Activated CD4-positive, alpha-beta T cell treated with anti-CD3 and anti-CD28 coated beads, Interleukin-2, amount 10 ng/mL, durations not matched to agents 24 days and 14 days (primary cell): Measurements from ENCODE around the gene SEMA3F. TPM values are rescaled to one million over a fixed set of nuclear protein-coding genes. Genes with fewer than 3 reads are reported as not detected.
A peak's percentile ranks its signal among the peaks of the same experiment; 100 is the strongest.

Experiments
- DNase-seq: peaks from one replicate; pipeline ENCODE4 v3.0.0; 2022
- H3K27ac Mint-ChIP-seq: one replicate; pipeline ENCODE4 v1.8.0; 2022; ENCODE audit warnings: mild to moderate bottlenecking, mixed read lengths
- H3K27me3 Mint-ChIP-seq: one replicate; pipeline ENCODE4 v1.8.0; 2022; ENCODE audit warnings: mixed read lengths
- H3K36me3 Mint-ChIP-seq: one replicate; pipeline ENCODE4 v1.8.0; 2022; ENCODE audit warnings: low read depth, mild to moderate bottlenecking, mixed read lengths
- H3K4me1 Mint-ChIP-seq: one replicate; pipeline ENCODE4 v1.8.0; 2021; ENCODE audit warnings: mixed read lengths
- H3K4me3 Mint-ChIP-seq: one replicate; pipeline ENCODE4 v1.8.0; 2022; ENCODE audit warnings: mild to moderate bottlenecking, moderate library complexity, mixed read lengths
- H3K9me3 Mint-ChIP-seq: one replicate; pipeline ENCODE4 v1.8.0; 2021; ENCODE audit warnings: mixed read lengths
- intact Hi-C: fragments of 100-400 bp; cut with micrococcal nuclease; formaldehyde crosslinking; loops from one replicate; pipeline ENCODE4 v1.15.1; 2023
- total RNA-seq: library from RNA; stranded (reverse); gene quantifications from 2 replicates; pipeline ENCODE4 v1.2.3, GENCODE V29; 2022

Gene SEMA3F
- total RNA-seq, 1 donor from 2014 or later: 0.14 TPM

GRCh38 chr3:50231581-50231980 is 76.5 kb downstream of the SEMA3F start:
- H3K9me3 Mint-ChIP-seq: no peaks in the 10 kb centered on the region
- peaks cover 29% of the 10 kb centered on the region for H3K4me1 Mint-ChIP-seq
- H3K4me3 Mint-ChIP-seq: no peak overlapping the region
- H3K27me3 Mint-ChIP-seq: no peaks in the 10 kb centered on the region
- peaks cover 2% of the 10 kb centered on the region for H3K36me3 Mint-ChIP-seq
- intact Hi-C loops: no loop called here
- no peak for DNase-seq
- H3K27ac Mint-ChIP-seq: no peak overlapping the region

- Mint-ChIP-seq H3K4me3 (no peak overlapping the region), H3K9me3 (no peaks in the 10 kb centered on the region), H3K36me3 (peaks cover 8% of the 10 kb centered on the region), H3K27me3 (no peaks in the 10 kb centered on the region), H3K27ac (no peak overlapping the region), H3K4me1 (peaks cover 24% of the 10 kb centered on the region)
- DNase-seq: no peak
- intact Hi-C loops: no loop called here
Measured at GRCh38 chr3:50232303-50232702, 77.2 kb downstream of the SEMA3F start.

GRCh38 chr3:50233176-50233575 is 78.1 kb downstream of the SEMA3F start:
- H3K4me1 Mint-ChIP-seq: peaks cover 21% of the 10 kb centered on the region
- DNase-seq: no peak
- no peaks in the 10 kb centered on the region for H3K9me3 Mint-ChIP-seq
- no peak overlapping the region for H3K27ac Mint-ChIP-seq
- H3K36me3 Mint-ChIP-seq: peaks cover 8% of the 10 kb centered on the region
- intact Hi-C loops: no loop called here
- peak overlapping the region; percentile 8 for H3K4me3 Mint-ChIP-seq
- H3K27me3 Mint-ChIP-seq: no peaks in the 10 kb centered on the region

GRCh38 chr3:50235716-50236483 is 80.8 kb downstream of the SEMA3F start, which contains the start of gene GNAI2:
Gene GNAI2, plus strand, starts transcription at chr3:50236204. Its CDS starts 132 bp downstream, at chr3:50236336.
- Mint-ChIP-seq H3K4me3 (peak within 1 kb of the TSS; percentile 99), H3K4me1 (peaks cover 31% of the 10 kb centered on the region), H3K27ac (peak within 1 kb of the TSS; percentile 94), H3K27me3 (no peaks in the 10 kb centered on the region), H3K9me3 (no peaks in the 10 kb centered on the region), H3K36me3 (peaks cover 21% of the 10 kb centered on the region)
- intact Hi-C loops: loop anchor here (1.0 to 5.0 kb wide), 7 partner anchors 9 to 1519 kb away; partner anchors contain the start of genes C3orf18, CISH, HEMK1 and IP6K1
- peak; percentile 100 for DNase-seq

GRCh38 chr3:50236484-50237132 is 81.5 kb downstream of the SEMA3F start:
- Mint-ChIP-seq H3K9me3 (no peaks in the 10 kb centered on the region), H3K4me1 (peaks cover 35% of the 10 kb centered on the region), H3K27ac (peak overlapping the region; percentile 94), H3K36me3 (peaks cover 24% of the 10 kb centered on the region), H3K27me3 (no peaks in the 10 kb centered on the region), H3K4me3 (peak overlapping the region; percentile 99)
- intact Hi-C loops: loop anchor here (2.0 to 5.0 kb wide), 6 partner anchors 101 to 1519 kb away; partner anchors contain the start of genes C3orf18, CISH, HEMK1 and IP6K1
- DNase-seq: no peak

- peak; percentile 85 for DNase-seq
- intact Hi-C loops: loop anchor here (2.0 to 5.0 kb wide), 6 partner anchors 100 to 1520 kb away; partner anchors contain the start of genes C3orf18, CISH, HEMK1 and IP6K1
- Mint-ChIP-seq H3K27me3 (no peaks in the 10 kb centered on the region), H3K9me3 (no peaks in the 10 kb centered on the region), H3K36me3 (peaks cover 24% of the 10 kb centered on the region), H3K4me1 (peaks cover 40% of the 10 kb centered on the region), H3K4me3 (peak overlapping the region; percentile 99), H3K27ac (peak overlapping the region; percentile 94)
Measured at GRCh38 chr3:50237133-50237651, 82.1 kb downstream of the SEMA3F start.

- Mint-ChIP-seq H3K27me3 (no peaks in the 10 kb centered on the region), H3K27ac (peak overlapping the region; percentile 94), H3K4me1 (peaks cover 46% of the 10 kb centered on the region), H3K4me3 (peak overlapping the region; percentile 99), H3K9me3 (no peaks in the 10 kb centered on the region), H3K36me3 (peaks cover 27% of the 10 kb centered on the region)
- intact Hi-C loops: loop anchor here (1.0 to 5.0 kb wide), 8 partner anchors 8 to 1521 kb away; partner anchors contain the start of genes C3orf18, CISH, HEMK1 and HYAL3
- peak; percentile 96 for DNase-seq
Measured at GRCh38 chr3:50237754-50238548, 82.8 kb downstream of the SEMA3F start.

- peaks cover 28% of the 10 kb centered on the region for H3K36me3 Mint-ChIP-seq
Measured at GRCh38 chr3:50238549-50239026, 83.5 kb downstream of the SEMA3F start.

More at GRCh38 chr3:50238549-50239026, 83.5 kb downstream of the SEMA3F start:
- H3K4me1 Mint-ChIP-seq: peaks cover 48% of the 10 kb centered on the region
- DNase-seq: no peak
- H3K4me3 Mint-ChIP-seq: peak overlapping the region; percentile 99
- intact Hi-C loops: loop anchor here (1.0 to 5.0 kb wide), 7 partner anchors 8 to 1521 kb away; partner anchors contain the start of genes C3orf18, CISH, HEMK1 and HYAL3
- H3K27me3 Mint-ChIP-seq: no peaks in the 10 kb centered on the region
- no peaks in the 10 kb centered on the region for H3K9me3 Mint-ChIP-seq
- peak overlapping the region; percentile 94 for H3K27ac Mint-ChIP-seq

Other genes with a start within 250 kb of the SEMA3F start
- 15.1 and 16.3 TPM in 2 replicates for gene MON1A, start 225.5 kb upstream of the SEMA3F start, total RNA-seq
- 95.3 and 100 TPM in 2 replicates for gene RBM6, start 215.2 kb upstream of the SEMA3F start, total RNA-seq
- 154 and 161 TPM in 2 replicates for gene RBM5, start 66.4 kb upstream of the SEMA3F start, total RNA-seq
- gene GNAT1, start 36.3 kb downstream of the SEMA3F start, total RNA-seq: not detected in 2 replicates
- gene SLC38A3, start 49.9 kb downstream of the SEMA3F start, total RNA-seq: not detected in 2 replicates
- gene GNAI2, start 80.9 kb downstream of the SEMA3F start, total RNA-seq: 225 and 232 TPM in 2 replicates
- 0.45 and 0.82 TPM in 2 replicates for gene SEMA3B, start 113.8 kb downstream of the SEMA3F start, total RNA-seq
- not detected in 2 replicates for gene LSMEM2, start 123.8 kb downstream of the SEMA3F start, total RNA-seq
- gene IFRD2, start 137.1 kb downstream of the SEMA3F start, total RNA-seq: 231 and 233 TPM in 2 replicates
- 7.1 and 7.3 TPM in 2 replicates for gene HYAL3, start 144.1 kb downstream of the SEMA3F start, total RNA-seq
- gene NAA80, start 144.1 kb downstream of the SEMA3F start, total RNA-seq: 17.3 and 20.0 TPM in 2 replicates
- 0.28 and 0.50 TPM in 2 replicates for gene HYAL1, start 148.2 kb downstream of the SEMA3F start, total RNA-seq
- 14.4 and 16.3 TPM in 2 replicates for gene HYAL2, start 167.4 kb downstream of the SEMA3F start, total RNA-seq
- 24.4 and 25.0 TPM in 2 replicates for gene TUSC2, start 172.9 kb downstream of the SEMA3F start, total RNA-seq
- 68.3 and 68.8 TPM in 2 replicates for gene RASSF1, start 185.5 kb downstream of the SEMA3F start, total RNA-seq
- gene ZMYND10, start 190.4 kb downstream of the SEMA3F start, total RNA-seq: 1.2 and 1.3 TPM in 2 replicates
- 38.1 and 43.0 TPM in 2 replicates for gene NPRL2, start 195.5 kb downstream of the SEMA3F start, total RNA-seq
- gene CYB561D2, start 195.5 kb downstream of the SEMA3F start, total RNA-seq: 23.9 and 27.0 TPM in 2 replicates
- gene TMEM115, start 204.2 kb downstream of the SEMA3F start, total RNA-seq: 20.3 and 20.5 TPM in 2 replicates